Stimulated activated CD4-positive, alpha-beta T cell treated with anti-CD3 and anti-CD28 coated beads, Interleukin-15, amount 100 ng/mL, for 48 hours (primary cell): Measurements from ENCODE around the gene CGB5.
"Not testable (repeated sequence)": the region's sequence is repeated elsewhere in the genome, so short reads cannot be mapped to it uniquely, and the experiment has no call there.

ENCODE experiments used
- DNase-seq, 2 donors: peaks; one replicate each; pipeline ENCODE4 v3.0.0-alpha.2; 2020; ENCODE audit warnings: low read depth in 2 of 2

The CGB5 gene

GRCh38 chr19:49057636-49058234 lies 14.1 kb downstream of the CGB5 start, which contains the start of gene CGB7:
Gene CGB7, minus strand, starts transcription at chr19:49057749. Its CDS starts 2,374 bp downstream, at chr19:49055375.
- DNase-seq: peak in 1 of 2 donors; percentile 16

- DNase-seq: peak in 1 of 2 donors; percentile 26
Measured at GRCh38 chr19:49058562-49058961, 14.9 kb downstream of the CGB5 start.

- no peak for DNase-seq
Measured at GRCh38 chr19:49059053-49059452, 15.4 kb downstream of the CGB5 start.

GRCh38 chr19:49061000-49061399 lies 17.4 kb downstream of the CGB5 start:
- no peak for DNase-seq

GRCh38 chr19:49061445-49061844 lies 17.8 kb downstream of the CGB5 start:
- DNase-seq: no peak

- no peak for DNase-seq
Measured at GRCh38 chr19:49064029-49064629, 20.5 kb downstream of the CGB5 start.

- DNase-seq: no peak
Measured at GRCh38 chr19:49064768-49065611, 21.3 kb downstream of the CGB5 start, which contains the start of gene NTF4. Gene NTF4, minus strand, starts transcription at chr19:49064818. Its CDS starts 2,821 bp downstream, at chr19:49061997.

GRCh38 chr19:49065905-49066512 lies 22.4 kb downstream of the CGB5 start:
- DNase-seq: no peak

GRCh38 chr19:49067554-49067953 lies 23.9 kb downstream of the CGB5 start:
- DNase-seq: no peak

- no peak for DNase-seq
Measured at GRCh38 chr19:49069026-49069425, 25.4 kb downstream of the CGB5 start.

- no peak for DNase-seq
Measured at GRCh38 chr19:49070416-49070815, 26.8 kb downstream of the CGB5 start.

- DNase-seq: no peak
Measured at GRCh38 chr19:49071860-49072547, 28.4 kb downstream of the CGB5 start.

- DNase-seq: no peak
Measured at GRCh38 chr19:49073514-49074378, 30.1 kb downstream of the CGB5 start.

- DNase-seq: not testable (repeated sequence)
Measured at GRCh38 chr19:49074869-49075268, 31.2 kb downstream of the CGB5 start.

- DNase-seq: no peak
Measured at GRCh38 chr19:49080392-49080791, 36.7 kb downstream of the CGB5 start.

GRCh38 chr19:49081273-49081672 lies 37.6 kb downstream of the CGB5 start:
- DNase-seq: no peak

- no peak for DNase-seq
Measured at GRCh38 chr19:49084206-49085019, 40.8 kb downstream of the CGB5 start.

- DNase-seq: peak; percentile 98
Measured at GRCh38 chr19:49085020-49085867, 41.6 kb downstream of the CGB5 start, which contains the start of gene SNRNP70. Gene SNRNP70, plus strand, starts transcription at chr19:49085451. Its CDS starts 964 bp downstream, at chr19:49086415.

- no peak for DNase-seq
Measured at GRCh38 chr19:49085868-49086232, 42.2 kb downstream of the CGB5 start.
